Esophagus muscularis mucosa (tissue), 4 donors: ENCODE results near the gene ELAVL1. TPM values are rescaled to one million over a fixed set of nuclear protein-coding genes. Genes with fewer than 3 reads are reported as not detected.

ENCODE experiments used
- DNase-seq: peaks from one replicate; pipeline ENCODE4 v3.0.0-alpha.2; 2017; ENCODE audit errors: extremely low spot score
- H3K27ac ChIP-seq, 4 donors: fragments of 200-600 bp; sonication (generic); replicated peaks in 1 of 4; 1 replicate in 3 of 4; 2 replicates in 1 of 4; pipeline ENCODE4 v1.5.1; 2016 to 2019; ENCODE audit warnings: mild to moderate bottlenecking in 1 of 4
- H3K27me3 ChIP-seq, 4 donors: fragments of 200-600 bp; sonication (generic); one replicate each; pipeline versions ENCODE4 v1.5.1 to v1.6.0; 2016 to 2019
- H3K36me3 ChIP-seq, 4 donors: fragments of 200-600 bp; sonication (generic); one replicate each; pipeline ENCODE4 v1.5.1; 2016 to 2019
- H3K4me1 ChIP-seq, 4 donors: fragments of 200-600 bp; sonication (generic); one replicate each; pipeline ENCODE4 v1.5.1; 2016 to 2019
- H3K4me3 ChIP-seq, 4 donors: fragments of 200-600 bp; sonication (generic); 1 replicate in 2 of 4; 2 replicates in 2 of 4; pipeline ENCODE4 v1.5.1; 2016 to 2019; ENCODE audit warnings: mild to moderate bottlenecking in 4 of 4, moderate library complexity in 1 of 4
- H3K9me3 ChIP-seq, 4 donors: fragments of 200-600 bp; sonication (generic); 1 replicate in 3 of 4; 2 replicates in 1 of 4; pipeline ENCODE4 v1.5.1; 2016 to 2019
- CTCF ChIP-seq, 3 experiments: fragments of 200-600 bp in 2 of 3; fragments of 450-650 bp in 1 of 3; sonication (generic) in 2 of 3; IDR thresholded peaks; one replicate each; pipeline ENCODE4 v1.5.1; 2017 to 2019; ENCODE audit warnings: antibody characterized with exemption in 3 of 3, mild to moderate bottlenecking in 2 of 3, moderate library complexity in 1 of 3
- EP300 ChIP-seq: sonication (generic); formaldehyde crosslinking; IDR thresholded peaks from one replicate; pipeline ENCODE4 v1.6.1; 2017; ENCODE audit warnings: antibody characterized with exemption
- POLR2A ChIP-seq: fragments of 450-650 bp; IDR thresholded peaks from one replicate; pipeline ENCODE4 v1.6.1; 2017; ENCODE audit warnings: antibody characterized with exemption, moderate library complexity, mild to moderate bottlenecking, low read depth
- POLR2AphosphoS5 ChIP-seq, 2 donors: sonication (generic); formaldehyde crosslinking; IDR thresholded peaks; one replicate each; pipeline ENCODE4 v1.6.1; 2017; ENCODE audit warnings: antibody characterized with exemption in 2 of 2
- WGBS: methylation state at CpG from one replicate; pipeline ENCODE4 v1.1.5; 2018; 5-methylcytosine and 5-hydroxymethylcytosine counted together
- intact Hi-C: fragments of 100-400 bp; cut with DNase I; formaldehyde crosslinking; loops from one replicate; pipeline ENCODE4 v1.15.1; 2023
- total RNA-seq, 4 donors: library from RNA; depleted of rRNA; stranded (reverse); fragments of >200 nt; gene quantifications; one replicate each; pipeline versions ENCODE4 v1.1.0 to v1.2.1, GENCODE V29; 2016

ELAVL1 gene
- total RNA-seq, 4 donors from 2014 or later = 27.0 to 49.1 (median 38.3) TPM

DNA sequence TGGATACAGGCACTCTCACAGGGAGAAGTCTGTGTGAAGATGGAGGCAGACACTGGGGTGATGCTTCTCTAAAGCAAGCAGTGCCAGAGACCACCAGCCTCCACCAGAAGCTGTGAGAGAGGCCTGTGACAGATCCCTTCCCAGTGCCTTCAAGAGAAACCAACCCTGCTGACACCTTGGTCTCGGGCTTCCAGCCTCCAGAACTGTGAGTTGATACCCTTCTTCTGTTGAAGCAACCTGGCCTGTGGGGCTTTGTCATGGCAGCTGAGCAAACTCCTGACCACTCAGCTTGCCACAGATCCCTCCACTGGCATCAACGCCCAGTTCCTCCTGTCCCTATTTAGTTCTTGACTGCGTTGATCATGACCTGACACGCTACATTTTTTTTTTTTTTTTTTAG lies 29.0 kb downstream of the ELAVL1 start:
- TF ChIP-seq POLR2AphosphoS5 (IDR thresholded peaks at IDR 0.05) = no peak
- TF ChIP-seq POLR2A = no peak
- TF ChIP-seq CTCF (IDR thresholded peaks at IDR 0.05) = no peak
- no peak for TF ChIP-seq EP300
- peaks cover 36 to 94% (median 84%) of the 10 kb centered on the region in 4 donors for H3K36me3 ChIP-seq
- 97% methylated on average over 4 of the region's 4 CpGs for WGBS
- H3K27me3 ChIP-seq = no peaks in the 10 kb centered on the region
- intact Hi-C loops = no loop called here
- H3K27ac ChIP-seq = no peak overlapping the region
- H3K4me3 ChIP-seq = no peak overlapping the region
- no peak for DNase-seq
- H3K9me3 ChIP-seq = no peaks in the 10 kb centered on the region
- peaks cover 15 to 22% (median 17%) of the 10 kb centered on the region in 4 donors for H3K4me1 ChIP-seq

- Histone ChIP-seq H3K27me3 (no peaks in the 10 kb centered on the region), H3K36me3 (peaks cover 26 to 94% (median 84%) of the 10 kb centered on the region in 4 donors), H3K4me1 (peaks cover 15 to 29% (median 17%) of the 10 kb centered on the region in 4 donors), H3K27ac (no peak overlapping the region), H3K9me3 (no peaks in the 10 kb centered on the region), H3K4me3 (no peak overlapping the region)
- DNase-seq = no peak
- TF ChIP-seq CTCF (IDR thresholded peaks at IDR 0.05) = no peak
- TF ChIP-seq POLR2A = no peak
- TF ChIP-seq EP300 = no peak
- TF ChIP-seq POLR2AphosphoS5 (IDR thresholded peaks at IDR 0.05) = no peak
- 87% methylated on average over 3 of the region's 7 CpGs for WGBS
- intact Hi-C loops = no loop called here
Observed at GRCh38 chr19:7975037-7975436, 30.4 kb downstream of the ELAVL1 start.

DNA sequence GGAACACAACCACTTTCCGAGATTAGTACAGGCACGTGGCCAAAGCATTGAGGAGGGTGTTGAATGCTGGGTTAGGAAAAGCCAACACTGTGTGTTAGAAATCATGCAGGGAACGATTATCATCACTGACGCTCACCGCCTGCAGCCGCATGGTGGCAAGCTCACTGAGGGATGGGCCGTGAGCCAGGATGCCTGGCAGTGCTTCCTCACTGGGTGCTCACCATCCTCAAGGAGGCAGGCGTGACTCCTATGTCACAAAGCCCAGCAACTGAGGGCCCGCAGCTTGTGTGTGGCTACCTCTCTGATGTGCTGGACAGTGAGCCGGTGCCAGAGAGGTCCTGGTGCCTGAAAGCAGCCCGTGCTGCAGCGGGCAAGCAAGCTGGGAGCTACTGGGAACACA lies 31.6 kb downstream of the ELAVL1 start:
- H3K27ac ChIP-seq = no peak overlapping the region
- H3K4me3 ChIP-seq = no peak overlapping the region
- 90% methylated on average over 6 of the region's 12 CpGs for WGBS
- no peaks in the 10 kb centered on the region for H3K27me3 ChIP-seq
- H3K4me1 ChIP-seq = peaks cover 14 to 26% (median 16%) of the 10 kb centered on the region in 4 donors
- DNase-seq = no peak
- TF ChIP-seq POLR2A (no peak), POLR2AphosphoS5 (IDR thresholded peaks at IDR 0.05) (no peak), CTCF (IDR thresholded peaks at IDR 0.05) (no peak), EP300 (no peak)
- peaks cover 15 to 94% (median 83%) of the 10 kb centered on the region in 4 donors for H3K36me3 ChIP-seq
- H3K9me3 ChIP-seq = no peaks in the 10 kb centered on the region
- intact Hi-C loops = no loop called here

DNA sequence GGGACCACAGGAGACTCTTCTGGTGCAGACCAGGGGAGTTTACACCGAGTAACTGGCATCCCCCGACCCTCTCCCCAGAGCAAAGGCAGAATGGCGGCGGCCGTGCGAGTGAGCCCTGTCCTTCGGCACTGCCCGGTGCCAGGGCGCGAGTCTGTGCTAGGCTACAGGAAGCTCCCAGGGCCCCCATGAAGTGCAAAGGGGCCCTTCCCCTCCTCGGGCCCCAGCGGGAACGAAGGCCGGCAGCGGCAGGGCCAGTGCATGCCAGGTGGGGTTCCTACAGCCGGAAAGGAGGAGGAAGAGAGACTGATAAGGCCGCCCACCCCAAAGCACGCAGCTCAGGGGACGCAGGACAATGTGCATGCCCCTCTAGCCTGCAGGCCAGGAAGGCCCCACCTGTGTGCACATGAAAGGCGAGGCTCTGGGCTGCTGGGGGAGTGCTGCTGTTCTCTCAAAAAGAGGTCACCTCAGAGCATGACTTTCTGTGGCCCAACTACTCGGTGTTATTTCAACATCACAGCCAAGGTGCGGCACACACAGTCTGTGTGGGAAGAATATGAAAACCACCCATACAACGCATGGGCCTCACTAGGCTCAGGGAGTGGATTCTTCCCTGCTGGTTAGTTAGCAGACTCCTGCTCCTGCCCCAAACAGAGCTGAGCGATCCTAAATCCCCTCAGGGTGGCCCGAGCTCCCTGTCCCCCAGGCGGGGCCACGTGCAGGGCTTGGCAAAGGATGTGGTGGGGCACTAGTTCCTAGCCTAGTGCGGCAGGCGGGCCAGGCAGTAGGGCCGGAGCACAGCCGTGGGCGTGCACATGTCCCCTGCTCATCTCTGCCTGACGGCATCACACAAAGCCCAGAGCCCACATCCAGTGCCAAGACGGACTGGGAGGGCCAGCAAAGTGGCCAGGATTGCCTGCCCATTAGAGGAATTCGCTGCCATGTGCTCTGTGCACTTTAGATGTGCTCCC lies 33.6 kb downstream of the ELAVL1 start:
- H3K4me3 ChIP-seq = no peak overlapping the region
- TF ChIP-seq EP300 = no peak
- no peak for TF ChIP-seq CTCF (IDR thresholded peaks at IDR 0.05)
- no peak for TF ChIP-seq POLR2AphosphoS5 (IDR thresholded peaks at IDR 0.05)
- no peaks in the 10 kb centered on the region for H3K9me3 ChIP-seq
- peaks cover 0 to 11% (median 5%) of the 10 kb centered on the region in 4 donors for H3K4me1 ChIP-seq
- DNase-seq = no peak
- H3K36me3 ChIP-seq = peaks cover 19 to 94% (median 81%) of the 10 kb centered on the region in 4 donors
- intact Hi-C loops = no loop called here
- no peaks in the 10 kb centered on the region for H3K27me3 ChIP-seq
- H3K27ac ChIP-seq = no peak overlapping the region
- 90% methylated on average over 31 of the region's 35 CpGs for WGBS
